Gastroesophageal sphincter (tissue), 3 donors: ENCODE measurements around the gene CAMK1D.

Experiments used
- CTCF ChIP-seq, 4 experiments: fragments of 200-600 bp in 2 of 4; fragments of 450-650 bp in 2 of 4; sonication (generic) in 1 of 4; IDR thresholded peaks; one replicate each; pipeline ENCODE4 v1.5.1; 2017 to 2019; ENCODE audit warnings: antibody characterized with exemption in 4 of 4, mild to moderate bottlenecking in 2 of 4, moderate library complexity in 2 of 4
- EP300 ChIP-seq: sonication (generic); formaldehyde crosslinking; IDR thresholded peaks from one replicate; pipeline ENCODE4 v1.6.1; 2017; ENCODE audit warnings: antibody characterized with exemption, mild to moderate bottlenecking
- POLR2A ChIP-seq, 2 donors: fragments of 450-650 bp; IDR thresholded peaks; one replicate each; pipeline ENCODE4 v1.6.1; 2017; ENCODE audit warnings: antibody characterized with exemption in 2 of 2, mild to moderate bottlenecking in 2 of 2, moderate library complexity in 1 of 2

GRCh38 chr10:12479437-12479844, 130.1 kb downstream of the CAMK1D start:
- no peak for TF ChIP-seq CTCF (IDR thresholded peaks at IDR 0.05)
- TF ChIP-seq POLR2A (IDR thresholded peaks at IDR 0.05), result no peak
- no peak for TF ChIP-seq EP300
